Measurements from ENCODE around the gene MPP2.

MPP2 gene

GRCh38 chr17:43854498-43854897, 52.8 kb downstream of the MPP2 start:
- TF ChIP-seq HOXA7 (CRISPR knock-in tag; IDR thresholded peaks at IDR 0.05; ENCODE audit: borderline replicate concordance) (no peak), ZNF510 (tag by site-specific recombination; IDR thresholded peaks at IDR 0.05; ENCODE audit: insufficient replicate concordance) (no peak), ZNF670 (tag by site-specific recombination; IDR thresholded peaks at IDR 0.05; ENCODE audit: low read depth) (no peak)
- ChIA-PET POLR2A (no interaction called here), CTCF (interaction anchor here (0.6 to 4.3 kb wide), 4 partner anchors 9 to 187 kb away, joined by 3 to 56 read pairs (median 8); partner anchors contain the start of gene CD300LG)
- H3K4me1 ChIP-seq (ENCODE audit: control insufficient read depth, insufficient read depth, low read length) = no peaks in the 10 kb centered on the region
- no peak overlapping the region for H3K27ac ChIP-seq (ENCODE audit: extremely low read depth, low read depth, low read length)
- no peaks in the 10 kb centered on the region for H3K36me3 ChIP-seq (ENCODE audit: control insufficient read depth in 2 of 2, insufficient read depth in 1 of 2, low read length in 2 of 2)
- H3K4me3 ChIP-seq (ENCODE audit: low read depth, low read length) = no peak overlapping the region
- H3K9me3 ChIP-seq (ENCODE audit: control insufficient read depth, insufficient read depth, low read depth, low read length) = no peaks in the 10 kb centered on the region

GRCh38 chr17:43853546-43853945, 53.8 kb downstream of the MPP2 start:
- CTCF ChIA-PET = interaction anchor here (0.6 to 2.1 kb wide), 6 partner anchors 13 to 1444 kb away, joined by 3 to 7 read pairs (median 4); no protein-coding TSS in a partner anchor
- H3K9me3 ChIP-seq (ENCODE audit: control insufficient read depth, insufficient read depth, low read depth, low read length) = no peaks in the 10 kb centered on the region
- H3K4me1 ChIP-seq (ENCODE audit: control insufficient read depth, insufficient read depth, low read length) = no peaks in the 10 kb centered on the region
- H3K27ac ChIP-seq (ENCODE audit: extremely low read depth, low read depth, low read length) = no peak overlapping the region
- no peak overlapping the region for H3K4me3 ChIP-seq (ENCODE audit: low read depth, low read length)
- POLR2A ChIA-PET = no interaction called here
- TF ChIP-seq ZBTB10 (tag by site-specific recombination; IDR thresholded peaks at IDR 0.05) (no peak), ZNF426 (tag by site-specific recombination; IDR thresholded peaks at IDR 0.05) (no peak), ZNF792 (tag by site-specific recombination; IDR thresholded peaks at IDR 0.05) (no peak), ZBTB6 (tag by site-specific recombination; IDR thresholded peaks at IDR 0.05) (no peak), ZNF670 (tag by site-specific recombination; IDR thresholded peaks at IDR 0.05; ENCODE audit: low read depth) (no peak), HOXA7 (CRISPR knock-in tag; IDR thresholded peaks at IDR 0.05; ENCODE audit: borderline replicate concordance) (no peak), ZFHX2 (tag by site-specific recombination; conservative IDR thresholded peaks at IDR 0.05) (no peak), OSR2 (tag by site-specific recombination; IDR thresholded peaks at IDR 0.05) (no peak), ZNF324 (tag by site-specific recombination; IDR thresholded peaks at IDR 0.05) (no peak), ZNF837 (tag by site-specific recombination; IDR thresholded peaks at IDR 0.05) (no peak), ZNF416 (tag by site-specific recombination; IDR thresholded peaks at IDR 0.05) (no peak), SALL2 (tag by site-specific recombination; IDR thresholded peaks at IDR 0.05; ENCODE audit: borderline replicate concordance) (no peak), ZNF654 (tag by site-specific recombination; IDR thresholded peaks at IDR 0.05; ENCODE audit: low read depth) (no peak), ZFP41 (tag by site-specific recombination; IDR thresholded peaks at IDR 0.05; ENCODE audit: borderline replicate concordance) (no peak), MZF1 (tag by site-specific recombination; IDR thresholded peaks at IDR 0.05; ENCODE audit: borderline replicate concordance) (no peak)
- TF ChIP-seq, protein P1, sequence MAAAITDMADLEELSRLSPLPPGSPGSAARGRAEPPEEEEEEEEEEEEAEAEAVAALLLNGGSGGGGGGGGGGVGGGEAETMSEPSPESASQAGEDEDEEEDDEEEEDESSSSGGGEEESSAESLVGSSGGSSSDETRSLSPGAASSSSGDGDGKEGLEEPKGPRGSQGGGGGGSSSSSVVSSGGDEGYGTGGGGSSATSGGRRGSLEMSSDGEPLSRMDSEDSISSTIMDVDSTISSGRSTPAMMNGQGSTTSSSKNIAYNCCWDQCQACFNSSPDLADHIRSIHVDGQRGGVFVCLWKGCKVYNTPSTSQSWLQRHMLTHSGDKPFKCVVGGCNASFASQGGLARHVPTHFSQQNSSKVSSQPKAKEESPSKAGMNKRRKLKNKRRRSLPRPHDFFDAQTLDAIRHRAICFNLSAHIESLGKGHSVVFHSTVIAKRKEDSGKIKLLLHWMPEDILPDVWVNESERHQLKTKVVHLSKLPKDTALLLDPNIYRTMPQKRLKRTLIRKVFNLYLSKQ (tag by site-specific recombination; IDR thresholded peaks at IDR 0.05; ENCODE audit: borderline replicate concordance) = no peak
- TF ChIP-seq, protein P2, sequence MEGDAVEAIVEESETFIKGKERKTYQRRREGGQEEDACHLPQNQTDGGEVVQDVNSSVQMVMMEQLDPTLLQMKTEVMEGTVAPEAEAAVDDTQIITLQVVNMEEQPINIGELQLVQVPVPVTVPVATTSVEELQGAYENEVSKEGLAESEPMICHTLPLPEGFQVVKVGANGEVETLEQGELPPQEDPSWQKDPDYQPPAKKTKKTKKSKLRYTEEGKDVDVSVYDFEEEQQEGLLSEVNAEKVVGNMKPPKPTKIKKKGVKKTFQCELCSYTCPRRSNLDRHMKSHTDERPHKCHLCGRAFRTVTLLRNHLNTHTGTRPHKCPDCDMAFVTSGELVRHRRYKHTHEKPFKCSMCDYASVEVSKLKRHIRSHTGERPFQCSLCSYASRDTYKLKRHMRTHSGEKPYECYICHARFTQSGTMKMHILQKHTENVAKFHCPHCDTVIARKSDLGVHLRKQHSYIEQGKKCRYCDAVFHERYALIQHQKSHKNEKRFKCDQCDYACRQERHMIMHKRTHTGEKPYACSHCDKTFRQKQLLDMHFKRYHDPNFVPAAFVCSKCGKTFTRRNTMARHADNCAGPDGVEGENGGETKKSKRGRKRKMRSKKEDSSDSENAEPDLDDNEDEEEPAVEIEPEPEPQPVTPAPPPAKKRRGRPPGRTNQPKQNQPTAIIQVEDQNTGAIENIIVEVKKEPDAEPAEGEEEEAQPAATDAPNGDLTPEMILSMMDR (tag by site-specific recombination; IDR thresholded peaks at IDR 0.05) = no peak
- TF ChIP-seq, protein P3, sequence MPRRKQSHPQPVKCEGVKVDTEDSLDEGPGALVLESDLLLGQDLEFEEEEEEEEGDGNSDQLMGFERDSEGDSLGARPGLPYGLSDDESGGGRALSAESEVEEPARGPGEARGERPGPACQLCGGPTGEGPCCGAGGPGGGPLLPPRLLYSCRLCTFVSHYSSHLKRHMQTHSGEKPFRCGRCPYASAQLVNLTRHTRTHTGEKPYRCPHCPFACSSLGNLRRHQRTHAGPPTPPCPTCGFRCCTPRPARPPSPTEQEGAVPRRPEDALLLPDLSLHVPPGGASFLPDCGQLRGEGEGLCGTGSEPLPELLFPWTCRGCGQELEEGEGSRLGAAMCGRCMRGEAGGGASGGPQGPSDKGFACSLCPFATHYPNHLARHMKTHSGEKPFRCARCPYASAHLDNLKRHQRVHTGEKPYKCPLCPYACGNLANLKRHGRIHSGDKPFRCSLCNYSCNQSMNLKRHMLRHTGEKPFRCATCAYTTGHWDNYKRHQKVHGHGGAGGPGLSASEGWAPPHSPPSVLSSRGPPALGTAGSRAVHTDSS (tag by site-specific recombination; IDR thresholded peaks at IDR 0.05) = no peak
- H3K36me3 ChIP-seq (ENCODE audit: control insufficient read depth in 2 of 2, insufficient read depth in 1 of 2, low read length in 2 of 2) = no peaks in the 10 kb centered on the region
